SK-N-MC (cell line): ENCODE data around the gene GABPB2.
"Not testable (repeated sequence)": the region's sequence is repeated elsewhere in the genome, so short reads cannot be mapped to it uniquely, and the experiment has no call there.

Source experiments
- DNase-seq: peaks from one replicate; pipeline ENCODE4 v3.0.0-alpha.2; 2011; ENCODE audit warnings: low read depth, low spot score
- H3K27ac ChIP-seq: fragments of 200-600 bp; sonication (generic); 2 replicates; pipeline ENCODE4 v1.5.1; 2016; ENCODE audit warnings: mixed run types
- H3K36me3 ChIP-seq: fragments of 200-600 bp; sonication (generic); 2 replicates; pipeline ENCODE4 v1.6.1; 2017; ENCODE audit warnings: antibody characterized with exemption, low read length, mixed read lengths; ENCODE audit not compliant: insufficient read depth
- H3K4me3 ChIP-seq: fragments of 200-600 bp; sonication (generic); 2 replicates; pipeline ENCODE4 v1.5.1; 2016
- H3K9ac ChIP-seq: fragments of 200-600 bp; sonication (generic); 2 replicates; pipeline ENCODE4 v1.8.0; 2017; ENCODE audit warnings: mixed run types, mixed read lengths; ENCODE audit not compliant: insufficient read length
- H3K9me3 ChIP-seq: fragments of 200-600 bp; sonication (generic); 2 replicates; pipeline ENCODE4 v1.6.1; 2017; ENCODE audit warnings: low read depth, mild to moderate bottlenecking, antibody characterized with exemption, low read length, moderate library complexity, mixed read lengths
- EZH2 ChIP-seq: fragments of 200-600 bp; sonication (generic); IDR thresholded peaks from one replicate; pipeline ENCODE4 v1.6.1; 2017; ENCODE audit warnings: antibody characterized with exemption
- FOXP2 ChIP-seq: optimal IDR thresholded peaks from 2 replicates; pipeline ENCODE3; 2011; ENCODE audit warnings: mild to moderate bottlenecking, moderate library complexity; ENCODE audit not compliant: insufficient read depth; ENCODE audit errors: extremely low read length, control extremely low read depth
- POLR2AphosphoS5 ChIP-seq: IDR thresholded peaks from 2 replicates; pipeline ENCODE4 v1.6.1; 2012; ENCODE audit warnings: mild to moderate bottlenecking, low read depth, low read length, borderline replicate concordance

GABPB2 gene

DNA sequence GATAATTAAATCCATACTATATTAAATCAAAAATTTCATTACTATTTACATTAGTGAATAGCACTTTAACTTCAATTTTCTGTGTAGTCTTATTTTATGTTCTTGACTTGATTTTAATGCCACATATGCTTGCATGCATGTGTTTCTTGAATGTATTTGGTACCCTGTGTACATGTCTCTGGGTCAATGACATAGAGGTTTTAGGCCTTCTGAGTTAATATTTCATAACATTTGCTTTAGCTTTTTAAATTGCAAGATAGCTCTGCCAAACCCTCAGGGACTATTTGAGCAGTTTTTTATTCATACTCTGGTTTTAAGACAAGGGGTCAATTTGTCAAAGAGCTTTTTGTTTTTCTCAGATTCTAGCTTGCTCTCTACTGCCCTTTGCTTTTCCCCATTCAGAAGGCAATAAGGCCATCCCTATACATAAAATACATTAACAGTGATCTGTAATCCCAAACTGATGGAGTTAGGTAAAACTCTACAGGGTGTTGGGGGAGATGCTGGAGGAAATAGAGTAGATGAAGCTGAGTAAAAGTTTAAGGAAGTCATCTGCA lies 5.4 kb upstream of the GABPB2 start:
- TF ChIP-seq FOXP2 (no peak), POLR2AphosphoS5 (no peak)
- peaks cover 29% of the 10 kb centered on the region for H3K36me3 ChIP-seq
- no peak overlapping the region for H3K4me3 ChIP-seq
- no peaks in the 10 kb centered on the region for H3K9me3 ChIP-seq
- no peak overlapping the region for H3K9ac ChIP-seq
- no peak for DNase-seq
- peak overlapping the region; percentile 38; the same call in 1 of the 2 replicates for H3K27ac ChIP-seq

- Histone ChIP-seq H3K9me3 (no peaks in the 10 kb centered on the region), H3K36me3 (peaks cover 29% of the 10 kb centered on the region), H3K4me3 (no peak overlapping the region), H3K27ac (peak overlapping the region; percentile 30; the same call in 1 of the 2 replicates), H3K9ac (no peak overlapping the region)
- no peak for DNase-seq
- no peak for TF ChIP-seq EZH2
Measured at GRCh38 chr1:151067185-151067584, 3.4 kb upstream of the GABPB2 start.

- no peaks in the 10 kb centered on the region for H3K9me3 ChIP-seq
- no peak for TF ChIP-seq FOXP2
- TF ChIP-seq EZH2: no peak
- TF ChIP-seq POLR2AphosphoS5: no peak
- DNase-seq: no peak
- peaks cover 19% of the 10 kb centered on the region for H3K36me3 ChIP-seq
- H3K9ac ChIP-seq: peak overlapping the region; percentile 11
- no peak overlapping the region for H3K4me3 ChIP-seq
- peak overlapping the region; percentile 65 for H3K27ac ChIP-seq
Measured at GRCh38 chr1:151069103-151069486, 1.5 kb upstream of the GABPB2 start.

GRCh38 chr1:151072224-151072623 lies 1.7 kb downstream of the GABPB2 start:
- no peak for DNase-seq
- no peak overlapping the region for H3K27ac ChIP-seq

DNA sequence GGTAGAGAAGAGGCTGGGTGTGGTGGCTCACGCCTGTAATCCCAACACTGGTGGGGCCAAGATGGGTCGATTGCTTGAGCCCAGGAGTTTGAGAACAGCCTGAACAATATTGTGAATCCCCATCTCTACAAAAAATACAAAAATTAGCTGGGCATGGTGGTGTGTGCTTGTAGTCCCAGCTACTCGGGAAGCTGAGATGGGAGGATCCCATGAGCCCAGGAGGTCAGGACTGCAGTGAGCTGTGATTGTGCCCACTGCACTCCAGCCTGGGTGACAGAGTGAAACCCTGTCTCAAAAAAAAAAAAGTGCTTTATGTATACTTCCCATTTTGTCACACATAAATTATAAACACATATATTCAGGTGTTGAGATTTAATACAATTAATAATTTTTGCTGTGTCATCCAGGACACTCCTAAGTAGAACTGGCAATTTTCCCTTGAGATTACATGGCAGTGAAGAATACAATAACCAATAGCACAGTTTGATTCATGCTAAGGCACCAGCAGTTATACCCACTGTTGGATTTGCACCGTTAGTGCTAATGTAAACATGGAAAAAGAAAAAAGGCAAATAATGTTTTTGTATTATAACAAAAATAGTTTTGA lies 15.5 kb downstream of the GABPB2 start:
- no peak for TF ChIP-seq EZH2
- TF ChIP-seq FOXP2: no peak
- TF ChIP-seq POLR2AphosphoS5: no peak
- Histone ChIP-seq H3K9me3 (no peaks in the 10 kb centered on the region), H3K27ac (peak overlapping the region; percentile 54; the same call in 1 of the 2 replicates), H3K36me3 (no peaks in the 10 kb centered on the region), H3K9ac (no peak overlapping the region), H3K4me3 (no peak overlapping the region)
- no peak for DNase-seq

More at GRCh38 chr1:151072224-151072623, 1.7 kb downstream of the GABPB2 start:
- peaks cover 5% of the 10 kb centered on the region for H3K36me3 ChIP-seq
- no peaks in the 10 kb centered on the region for H3K9me3 ChIP-seq
- H3K4me3 ChIP-seq: no peak overlapping the region
- TF ChIP-seq FOXP2 (no peak), EZH2 (no peak), POLR2AphosphoS5 (no peak)
- no peak overlapping the region for H3K9ac ChIP-seq

- not testable (repeated sequence) for H3K27ac ChIP-seq, H3K9me3 ChIP-seq
Measured at GRCh38 chr1:151097426-151097825, 26.9 kb downstream of the GABPB2 start.

DNA sequence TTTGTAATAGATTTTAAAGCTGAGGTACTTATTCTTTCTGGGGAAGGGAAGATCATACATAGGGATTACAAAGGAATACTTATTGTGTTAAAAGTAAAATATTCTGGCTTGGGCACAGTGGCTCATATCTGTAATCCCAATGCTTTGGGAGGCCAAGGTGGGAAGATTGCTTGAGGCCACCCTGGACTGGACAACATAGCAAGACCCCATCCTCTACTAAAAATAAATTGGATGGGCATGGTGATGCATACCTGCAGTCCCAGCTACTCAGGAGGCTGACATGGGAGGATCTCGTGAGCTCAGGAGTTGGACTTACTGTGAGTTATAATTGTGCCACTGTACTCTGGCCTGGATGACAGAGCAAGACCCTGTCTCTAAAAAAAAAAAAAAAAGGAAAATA lies 27.6 kb downstream of the GABPB2 start:
- Histone ChIP-seq H3K9me3 (no peaks in the 10 kb centered on the region), H3K27ac (no peak overlapping the region), H3K36me3 (no peaks in the 10 kb centered on the region), H3K4me3 (no peak overlapping the region), H3K9ac (no peak overlapping the region)
- no peak for DNase-seq
- TF ChIP-seq FOXP2 (no peak), POLR2AphosphoS5 (no peak), EZH2 (no peak)

More at GRCh38 chr1:151097426-151097825, 26.9 kb downstream of the GABPB2 start:
- H3K9ac ChIP-seq, DNase-seq, H3K36me3 ChIP-seq, H3K4me3 ChIP-seq: not testable (repeated sequence)

DNA sequence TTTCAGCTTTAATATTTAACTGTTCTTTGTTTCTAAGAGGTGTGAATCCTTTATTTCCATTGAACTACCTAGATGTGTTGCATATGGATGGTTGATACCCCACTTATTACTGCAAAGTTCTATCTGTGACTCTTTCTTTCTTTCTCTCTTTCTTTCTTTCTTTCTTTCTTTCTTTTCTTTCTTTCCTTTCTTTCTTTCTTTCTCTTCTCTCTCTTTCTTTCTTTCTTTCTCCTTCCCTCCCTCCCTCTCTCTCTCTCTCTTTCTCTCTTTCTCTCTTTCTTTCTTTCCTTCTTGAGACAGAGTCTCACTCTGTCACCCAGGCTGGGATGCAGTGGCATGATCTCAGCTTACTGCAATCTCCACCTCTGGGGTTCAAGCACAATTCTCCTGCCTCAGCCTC lies 34.1 kb downstream of the GABPB2 start:
- Histone ChIP-seq H3K36me3 (no peaks in the 10 kb centered on the region), H3K9me3 (no peaks in the 10 kb centered on the region), H3K9ac (no peak overlapping the region), H3K27ac (no peak overlapping the region), H3K4me3 (no peak overlapping the region)
- no peak for DNase-seq
- TF ChIP-seq POLR2AphosphoS5 (no peak), FOXP2 (no peak), EZH2 (no peak)

DNA sequence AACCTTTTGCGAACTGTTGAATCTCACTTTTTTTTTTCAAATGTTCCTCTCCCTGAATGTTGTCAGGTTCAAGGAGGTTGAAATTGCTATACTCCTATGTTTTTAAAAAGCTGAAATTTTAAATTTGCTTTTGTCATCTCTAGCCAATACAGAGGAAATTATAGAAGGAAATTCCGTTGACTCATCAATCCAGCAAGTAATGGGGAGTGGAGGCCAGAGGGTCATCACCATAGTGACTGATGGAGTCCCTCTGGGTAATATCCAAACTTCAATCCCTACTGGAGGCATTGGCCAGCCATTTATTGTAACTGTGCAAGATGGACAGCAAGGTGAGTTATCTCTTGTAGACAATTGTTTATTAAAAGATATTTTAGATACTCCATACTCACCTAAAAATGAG lies 36.3 kb downstream of the GABPB2 start:
- Histone ChIP-seq H3K27ac (0 out of 2 replicates have a peak overlapping the region, but pooled peaks have one; percentile 46), H3K4me3 (no peak overlapping the region), H3K9me3 (no peaks in the 10 kb centered on the region), H3K36me3 (no peaks in the 10 kb centered on the region), H3K9ac (no peak overlapping the region)
- DNase-seq: no peak
- TF ChIP-seq EZH2: no peak
- no peak for TF ChIP-seq POLR2AphosphoS5
- TF ChIP-seq FOXP2: no peak
